ENCODE results near the gene PLS3.
"Not testable (repeated sequence)": the region's sequence is repeated elsewhere in the genome, so short reads cannot be mapped to it uniquely, and the experiment has no call there.

PLS3 gene, protein sequence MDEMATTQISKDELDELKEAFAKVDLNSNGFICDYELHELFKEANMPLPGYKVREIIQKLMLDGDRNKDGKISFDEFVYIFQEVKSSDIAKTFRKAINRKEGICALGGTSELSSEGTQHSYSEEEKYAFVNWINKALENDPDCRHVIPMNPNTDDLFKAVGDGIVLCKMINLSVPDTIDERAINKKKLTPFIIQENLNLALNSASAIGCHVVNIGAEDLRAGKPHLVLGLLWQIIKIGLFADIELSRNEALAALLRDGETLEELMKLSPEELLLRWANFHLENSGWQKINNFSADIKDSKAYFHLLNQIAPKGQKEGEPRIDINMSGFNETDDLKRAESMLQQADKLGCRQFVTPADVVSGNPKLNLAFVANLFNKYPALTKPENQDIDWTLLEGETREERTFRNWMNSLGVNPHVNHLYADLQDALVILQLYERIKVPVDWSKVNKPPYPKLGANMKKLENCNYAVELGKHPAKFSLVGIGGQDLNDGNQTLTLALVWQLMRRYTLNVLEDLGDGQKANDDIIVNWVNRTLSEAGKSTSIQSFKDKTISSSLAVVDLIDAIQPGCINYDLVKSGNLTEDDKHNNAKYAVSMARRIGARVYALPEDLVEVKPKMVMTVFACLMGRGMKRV

DNA sequence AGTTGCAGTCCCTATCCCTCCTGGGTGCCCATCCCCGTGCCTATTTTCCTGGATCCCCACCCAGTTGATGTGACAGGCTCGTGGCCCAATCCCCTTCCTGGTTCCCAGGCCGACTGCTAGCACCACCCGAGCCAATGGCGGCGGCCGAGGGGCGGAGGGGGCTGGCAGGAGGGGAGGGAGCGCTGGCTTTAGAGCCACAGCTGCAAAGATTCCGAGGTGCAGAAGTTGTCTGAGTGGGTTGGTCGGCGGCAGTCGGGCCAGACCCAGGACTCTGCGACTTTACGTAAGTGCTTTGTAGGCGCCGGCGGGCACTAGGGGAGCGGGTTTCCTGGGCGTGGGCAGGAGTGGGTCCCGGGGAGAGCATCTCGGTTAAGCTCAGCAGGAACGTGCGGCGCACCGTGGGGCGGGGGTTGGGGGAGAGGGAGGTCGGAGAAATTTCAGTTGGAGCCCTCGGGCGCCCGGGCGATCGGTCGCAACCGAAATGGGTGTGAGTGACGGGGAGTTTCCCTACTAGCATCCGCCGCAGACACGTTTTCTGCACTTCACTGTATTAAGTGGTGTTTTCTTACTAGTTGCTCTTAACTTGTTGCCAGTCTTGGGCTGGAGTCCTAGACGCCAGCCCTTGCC lies at the start of gene PLS3:
PLS3 (plus strand) TSS at position 197 of the 627 bp plus-strand sequence. CDS start 49,077 bp downstream, outside the sequence.
- peak; percentile 77 for DNase-seq (ENCODE audit: low read depth)

DNA sequence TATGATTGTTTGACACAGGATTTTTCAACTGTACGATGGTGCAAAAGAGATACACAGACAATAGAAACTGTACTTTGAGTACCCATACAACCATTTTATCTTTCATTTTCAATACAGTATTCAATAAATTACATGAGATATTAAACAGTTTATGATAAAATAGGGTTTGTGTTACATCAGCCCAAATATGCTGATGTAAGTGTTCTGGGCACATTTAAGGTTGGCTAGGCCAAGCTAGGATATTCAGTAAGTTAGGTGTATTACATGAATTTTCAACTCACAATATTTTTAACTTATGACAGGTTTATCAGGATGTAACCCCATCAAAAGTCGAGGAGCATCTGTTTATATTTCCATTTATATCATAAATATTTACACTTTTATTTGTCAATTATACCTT lies 42.9 kb upstream of the PLS3 start:
- DNase-seq (ENCODE audit: low read depth), result no peak

- peak; percentile 48 for DNase-seq (ENCODE audit: low read depth)
Measured at GRCh38 chrX:115521741-115522140, 39.2 kb upstream of the PLS3 start.

- DNase-seq (ENCODE audit: low read depth), result no peak
Measured at GRCh38 chrX:115522952-115523351, 38.0 kb upstream of the PLS3 start.

GRCh38 chrX:115525486-115525885 lies 35.5 kb upstream of the PLS3 start:
- no peak for DNase-seq (ENCODE audit: low read depth)

- peak; percentile 57 for DNase-seq (ENCODE audit: low read depth)
Measured at GRCh38 chrX:115531818-115532403, 29.1 kb upstream of the PLS3 start.

DNA sequence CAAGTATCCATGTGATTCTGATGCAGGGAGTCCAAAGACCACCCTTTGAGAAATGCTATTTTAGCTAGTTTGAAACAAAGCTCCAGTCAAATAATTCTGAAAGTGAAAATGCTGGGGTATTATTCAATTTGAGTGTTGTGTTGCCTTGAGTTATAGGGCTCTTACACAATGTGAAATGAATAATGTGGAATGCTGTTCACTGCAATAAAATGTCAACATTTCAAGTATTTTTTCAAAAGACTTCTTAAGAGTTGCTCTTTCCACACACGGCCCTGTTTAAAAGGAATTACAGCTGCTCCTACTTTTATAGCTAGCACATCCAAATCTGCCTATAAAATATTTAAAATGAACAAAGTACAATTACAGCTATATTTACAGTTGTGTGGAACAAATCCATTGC lies 27.5 kb upstream of the PLS3 start:
- DNase-seq (ENCODE audit: low read depth), result peak; percentile 40

DNA sequence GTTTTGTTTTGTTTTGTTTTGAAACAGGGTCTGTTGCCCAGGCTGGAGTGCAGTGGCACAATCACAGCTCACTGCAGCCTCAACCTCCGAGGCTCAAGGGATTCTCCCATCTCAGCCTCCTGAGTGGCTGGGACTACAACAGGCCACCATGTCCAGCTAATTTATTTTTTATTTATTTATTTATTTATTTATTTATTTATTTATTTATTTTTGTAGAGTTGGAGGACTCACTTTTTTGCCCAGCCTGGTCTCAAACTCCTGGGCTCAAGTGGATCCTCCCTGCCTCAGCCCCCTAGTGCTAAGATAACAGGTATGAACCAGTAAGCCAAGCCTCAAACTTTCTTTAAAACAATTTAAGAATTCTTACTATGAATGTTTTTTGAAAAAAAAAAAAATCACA lies 26.6 kb upstream of the PLS3 start:
- no peak for DNase-seq (ENCODE audit: low read depth)

DNA sequence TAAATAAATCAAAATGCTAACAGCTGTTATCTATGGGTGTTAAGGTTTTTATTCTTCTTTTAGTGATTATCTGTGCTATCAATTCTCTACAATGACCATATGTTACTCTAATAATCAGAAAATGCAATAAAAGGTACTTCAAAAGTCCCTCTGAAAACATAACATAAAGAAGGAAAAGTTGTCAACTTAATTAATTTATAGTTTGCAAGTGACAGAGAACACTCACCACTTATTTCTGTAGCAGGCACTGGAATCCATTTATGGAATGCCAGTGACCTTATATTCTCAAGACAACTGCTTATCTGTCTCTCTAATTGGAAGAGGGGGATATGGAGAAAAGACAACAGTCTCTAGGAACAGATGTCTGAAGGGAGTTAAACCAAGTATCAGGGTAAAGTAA lies 25.6 kb upstream of the PLS3 start:
- DNase-seq (ENCODE audit: low read depth), result no peak

- no peak for DNase-seq (ENCODE audit: low read depth)
Measured at GRCh38 chrX:115535844-115536243, 25.1 kb upstream of the PLS3 start.

GRCh38 chrX:115539841-115540240 lies 21.1 kb upstream of the PLS3 start:
- no peak for DNase-seq (ENCODE audit: low read depth)

GRCh38 chrX:115541045-115541444 lies 19.9 kb upstream of the PLS3 start:
- DNase-seq (ENCODE audit: low read depth), result not testable (repeated sequence)

DNA sequence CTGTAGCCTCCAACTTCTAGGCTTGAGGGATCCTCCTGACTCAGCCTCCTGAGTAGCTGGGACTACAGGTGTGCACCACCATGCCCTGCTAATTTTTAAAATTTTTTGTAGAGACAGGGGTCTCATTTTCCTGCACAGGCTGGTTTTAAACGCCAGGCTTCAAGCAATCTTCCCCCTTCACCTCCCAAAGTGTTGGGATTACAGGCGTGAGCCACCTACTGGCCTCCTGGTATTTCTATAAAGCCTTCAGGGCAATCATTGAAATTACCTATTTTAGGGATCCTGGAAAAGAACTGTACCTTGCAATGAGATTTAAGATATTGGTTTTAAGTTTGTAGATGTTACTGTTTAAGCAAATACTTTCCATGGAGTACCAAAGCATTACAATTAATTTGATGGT lies 13.5 kb upstream of the PLS3 start:
- no peak for DNase-seq (ENCODE audit: low read depth)

GRCh38 chrX:115549008-115549407 lies 12.0 kb upstream of the PLS3 start:
- no peak for DNase-seq (ENCODE audit: low read depth)

- DNase-seq (ENCODE audit: low read depth), result no peak
Measured at GRCh38 chrX:115553171-115553570, 7.8 kb upstream of the PLS3 start.

DNA sequence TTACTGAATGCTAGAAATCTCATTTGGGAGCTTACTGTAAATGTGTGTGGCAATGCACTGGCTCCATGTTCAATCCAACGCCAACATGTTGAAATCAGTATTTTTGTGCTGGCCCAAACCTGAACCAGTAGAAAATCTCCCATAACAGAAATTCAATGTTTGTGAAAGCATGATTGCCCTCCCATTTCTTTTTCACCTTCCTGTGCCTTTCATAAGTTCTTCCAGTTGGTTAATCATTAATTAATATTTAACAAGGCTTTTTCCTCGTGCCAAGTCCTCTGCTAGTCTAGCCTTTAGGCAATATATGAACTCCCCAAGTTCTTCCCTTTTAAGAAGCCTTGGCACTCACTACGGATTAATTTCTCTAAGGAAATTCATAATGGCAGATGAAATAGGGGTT lies 1.3 kb upstream of the PLS3 start:
- no peak for DNase-seq (ENCODE audit: low read depth)

- DNase-seq (ENCODE audit: low read depth), result no peak
Measured at GRCh38 chrX:115560211-115560977, 580 bp upstream of the PLS3 start.

GRCh38 chrX:115561605-115562479 lies 868 bp downstream of the PLS3 start:
- no peak for DNase-seq (ENCODE audit: low read depth)

GRCh38 chrX:115562480-115562847 lies 1.5 kb downstream of the PLS3 start:
- no peak for DNase-seq (ENCODE audit: low read depth)

DNA sequence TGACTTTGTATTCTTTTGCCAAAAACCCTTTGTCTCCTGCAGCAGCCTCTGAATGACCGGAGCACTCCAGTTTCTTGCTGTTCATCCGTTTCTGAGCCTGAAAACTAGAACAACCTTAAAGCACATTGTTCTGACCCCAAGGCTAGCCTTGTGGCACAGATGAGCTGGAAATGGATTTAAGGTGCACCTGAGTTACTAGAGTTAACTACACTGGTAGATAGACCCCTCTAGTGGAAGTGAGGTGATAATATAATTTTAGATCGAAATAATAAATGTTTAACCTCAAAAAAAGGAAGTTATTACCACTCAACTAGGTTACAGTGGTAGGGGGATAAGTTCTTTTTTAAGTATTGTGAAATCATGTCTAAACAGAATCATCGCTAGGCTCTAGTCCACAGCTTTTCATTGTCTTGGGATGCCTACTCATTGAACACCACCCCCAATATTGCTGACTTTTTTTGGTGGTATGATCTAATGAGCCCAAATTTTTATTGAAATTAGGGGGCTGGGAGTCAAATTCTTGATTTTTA lies 2.7 kb downstream of the PLS3 start:
- DNase-seq (ENCODE audit: low read depth), result no peak

- DNase-seq (ENCODE audit: low read depth), result no peak
Measured at GRCh38 chrX:115564243-115564642, 3.3 kb downstream of the PLS3 start.
